Fibroblast of skin of right quadriceps (primary cell): ENCODE data around the gene ATG13.
"Not testable (repeated sequence)": the region's sequence is repeated elsewhere in the genome, so short reads cannot be mapped to it uniquely, and the experiment has no call there.

Source experiments
- DNase-seq: peaks from one replicate; pipeline ENCODE4 v3.0.0-alpha.2; 2013

ATG13 gene

DNA sequence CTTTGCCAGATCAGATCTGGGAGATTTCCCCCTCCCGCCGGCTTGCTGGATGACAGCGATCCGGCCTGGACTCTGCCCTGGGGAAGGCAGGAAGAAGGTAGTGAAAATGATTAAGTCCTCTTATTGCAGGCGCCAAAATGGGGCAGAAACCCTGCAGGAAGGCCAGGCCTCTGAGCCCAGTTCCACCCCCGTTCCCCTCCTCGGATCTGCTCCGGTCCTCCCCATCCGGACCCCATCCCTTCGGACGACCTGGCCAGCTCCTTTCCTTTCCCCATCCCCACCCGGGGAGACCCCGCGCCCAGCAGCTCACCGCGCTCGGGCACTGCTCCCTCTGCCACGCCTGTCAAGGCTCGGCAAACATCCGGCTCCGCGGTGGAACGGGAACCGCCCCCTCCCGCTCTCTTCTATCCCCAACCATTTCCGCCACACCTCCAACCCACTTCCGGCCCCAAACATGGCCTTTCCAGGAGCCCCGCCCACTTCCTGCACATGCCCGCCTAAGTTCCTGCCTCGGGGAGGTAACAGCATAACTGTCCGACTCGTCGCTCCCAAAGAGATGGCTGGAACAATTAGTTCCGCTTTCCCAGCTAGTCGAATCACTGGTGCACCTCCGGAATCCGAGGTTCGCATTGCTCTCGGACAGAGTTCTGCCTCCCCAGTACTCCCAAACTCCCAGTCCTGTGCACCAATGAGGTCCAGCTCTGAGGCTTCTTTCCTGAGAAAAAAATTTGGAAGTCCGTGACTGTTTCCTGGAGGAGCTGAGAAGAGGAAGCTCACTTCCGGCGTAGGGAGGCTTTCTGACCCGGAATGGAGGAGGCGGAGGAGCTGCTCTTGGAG is 83.1 kb downstream of the ATG13 start, which contains the start of the genes ARHGAP1 and ZNF408:
TSS of gene ARHGAP1 (minus strand) at position 379 of the 837 bp plus-strand sequence. CDS start 4,512 bp downstream, outside the sequence.
TSS of gene ZNF408 (plus strand) at position 791 of the 837 bp plus-strand sequence. CDS start at position 808, 17 bp downstream.
- peak; percentile 98 for DNase-seq

- DNase-seq = no peak
Observed at GRCh38 chr11:46701078-46701654, 83.8 kb downstream of the ATG13 start.

GRCh38 chr11:46705070-46705688 is 87.8 kb downstream of the ATG13 start:
- no peak for DNase-seq

DNA sequence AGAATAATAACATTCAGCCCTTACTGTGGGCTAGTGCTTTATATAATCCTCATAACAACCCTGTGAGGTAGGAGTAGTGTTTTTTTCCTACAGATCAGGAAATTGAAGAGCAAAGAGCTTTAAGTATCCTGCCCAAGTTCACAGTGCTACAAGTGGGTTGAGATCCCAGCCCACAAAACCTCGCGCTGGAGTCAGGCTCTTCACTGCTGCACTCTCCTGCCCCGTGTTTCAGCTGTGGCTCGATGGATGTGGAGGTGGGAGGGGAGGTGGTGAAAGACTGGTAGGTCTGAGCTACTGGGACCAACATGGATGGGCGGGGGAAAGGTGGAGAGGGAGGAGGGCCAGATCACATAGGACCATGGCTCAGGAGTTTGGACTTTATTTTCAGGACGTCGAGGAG is 89.5 kb downstream of the ATG13 start:
- no peak for DNase-seq

DNA sequence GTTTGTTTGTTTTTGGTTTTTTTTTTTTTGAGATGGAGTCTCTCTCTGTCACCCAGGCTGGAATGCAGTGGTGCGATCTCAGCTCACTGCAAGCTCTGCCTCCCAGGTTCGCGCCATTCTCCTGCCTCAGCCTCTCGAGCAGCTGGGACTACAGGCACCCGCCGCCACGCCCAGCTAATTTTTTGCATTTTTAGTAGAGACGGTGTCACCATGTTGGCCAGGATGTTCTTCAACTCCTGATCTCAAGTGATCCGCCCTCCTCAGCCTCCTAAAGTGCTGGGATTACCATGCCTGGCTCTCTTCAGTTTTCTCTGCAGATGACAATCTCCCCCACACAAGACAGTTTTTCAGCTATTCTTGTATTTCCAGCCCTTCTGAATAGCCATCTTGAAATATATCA is 92.0 kb downstream of the ATG13 start:
- DNase-seq = not testable (repeated sequence)

DNA sequence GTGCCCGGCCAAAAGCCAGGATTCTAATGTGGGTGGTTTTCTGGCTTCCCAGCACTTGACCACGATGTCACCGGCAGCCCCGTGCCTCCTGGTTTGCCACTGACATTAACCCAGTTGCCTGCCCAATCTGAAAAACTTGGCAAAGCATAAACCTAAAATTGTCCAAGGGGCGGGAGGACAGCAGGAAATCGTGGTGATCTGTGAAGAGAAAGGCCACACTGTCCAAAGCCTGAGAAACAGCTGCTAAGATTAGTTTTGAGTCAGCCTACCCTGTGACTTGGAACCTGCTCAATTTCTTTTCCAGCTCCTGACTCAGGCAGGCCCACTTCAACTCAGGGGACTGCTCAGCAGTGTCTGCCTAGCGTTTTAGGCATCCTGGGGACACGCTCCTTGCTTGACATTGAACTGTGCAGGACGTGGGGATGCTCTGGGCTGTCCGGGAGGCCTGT is 93.5 kb downstream of the ATG13 start:
- peak; percentile 70 for DNase-seq

- no peak for DNase-seq
Observed at GRCh38 chr11:46711303-46711702, 94.0 kb downstream of the ATG13 start.

- DNase-seq = no peak
Observed at GRCh38 chr11:46712874-46713576, 95.7 kb downstream of the ATG13 start.

DNA sequence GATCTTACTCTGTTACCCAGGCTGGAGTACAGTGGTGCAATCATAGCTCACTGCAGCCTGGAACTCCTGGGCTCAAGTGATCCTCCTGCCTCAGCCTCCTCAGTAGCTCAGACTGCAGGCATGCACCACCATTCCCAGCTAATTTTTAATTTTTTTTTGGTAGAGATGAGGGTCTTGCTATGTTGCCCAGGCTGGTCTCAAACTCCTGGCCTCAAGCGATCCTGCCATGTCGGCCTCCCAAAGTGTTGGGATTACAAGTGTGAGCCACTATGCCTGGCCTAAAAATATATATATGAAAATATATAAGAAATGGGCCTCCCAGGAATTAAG is 100.4 kb downstream of the ATG13 start:
- not testable (repeated sequence) for DNase-seq

GRCh38 chr11:46718155-46719019 is 101.0 kb downstream of the ATG13 start:
- DNase-seq = no peak

DNA sequence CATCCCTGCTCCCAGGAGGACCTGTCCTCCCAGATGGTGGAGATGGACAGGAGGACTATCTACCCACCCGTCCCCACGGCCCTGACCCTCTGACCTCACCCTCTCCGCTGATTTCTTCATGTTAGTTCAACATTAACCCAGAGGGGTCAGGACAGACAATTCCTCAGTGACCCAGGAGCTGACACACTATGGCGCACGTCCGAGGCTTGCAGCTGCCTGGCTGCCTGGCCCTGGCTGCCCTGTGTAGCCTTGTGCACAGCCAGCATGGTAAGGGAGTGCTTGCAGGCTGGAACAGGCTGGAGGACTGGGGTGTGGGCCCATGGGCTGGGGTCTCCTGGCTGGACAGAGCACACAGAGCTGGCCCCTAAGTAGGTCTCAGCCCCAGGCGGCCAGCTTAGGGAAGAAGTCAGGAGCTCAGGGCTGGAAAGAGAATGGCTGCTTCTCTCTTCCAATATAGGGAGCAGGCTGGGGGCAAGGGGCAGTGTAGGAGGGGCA is 101.7 kb downstream of the ATG13 start, which contains the start of gene F2:
TSS of gene F2 (plus strand) at position 166 of the 495 bp plus-strand sequence. CDS start at position 189, 23 bp downstream.
- no peak for DNase-seq

- DNase-seq = no peak
Observed at GRCh38 chr11:46719543-46720218, 102.3 kb downstream of the ATG13 start.

DNA sequence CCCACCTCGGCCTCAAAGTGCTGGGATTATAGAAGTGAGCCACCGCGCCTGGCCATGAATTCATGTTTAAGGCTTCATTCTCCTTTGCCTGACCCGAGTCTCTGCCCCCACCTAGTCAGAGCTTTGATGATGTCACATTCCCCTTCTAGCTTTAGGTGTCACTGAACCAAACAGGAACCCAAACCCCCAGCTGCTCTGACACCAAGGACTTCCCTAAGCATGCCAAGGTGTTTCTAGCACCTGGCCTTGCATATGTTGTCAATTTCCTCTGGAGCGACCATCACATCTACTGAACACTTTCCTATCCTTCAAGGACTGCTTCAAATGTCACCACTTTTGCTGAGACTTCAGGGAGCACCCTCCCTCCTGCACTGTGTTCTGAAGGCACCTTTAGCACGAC is 103.9 kb downstream of the ATG13 start:
- DNase-seq = no peak

DNA sequence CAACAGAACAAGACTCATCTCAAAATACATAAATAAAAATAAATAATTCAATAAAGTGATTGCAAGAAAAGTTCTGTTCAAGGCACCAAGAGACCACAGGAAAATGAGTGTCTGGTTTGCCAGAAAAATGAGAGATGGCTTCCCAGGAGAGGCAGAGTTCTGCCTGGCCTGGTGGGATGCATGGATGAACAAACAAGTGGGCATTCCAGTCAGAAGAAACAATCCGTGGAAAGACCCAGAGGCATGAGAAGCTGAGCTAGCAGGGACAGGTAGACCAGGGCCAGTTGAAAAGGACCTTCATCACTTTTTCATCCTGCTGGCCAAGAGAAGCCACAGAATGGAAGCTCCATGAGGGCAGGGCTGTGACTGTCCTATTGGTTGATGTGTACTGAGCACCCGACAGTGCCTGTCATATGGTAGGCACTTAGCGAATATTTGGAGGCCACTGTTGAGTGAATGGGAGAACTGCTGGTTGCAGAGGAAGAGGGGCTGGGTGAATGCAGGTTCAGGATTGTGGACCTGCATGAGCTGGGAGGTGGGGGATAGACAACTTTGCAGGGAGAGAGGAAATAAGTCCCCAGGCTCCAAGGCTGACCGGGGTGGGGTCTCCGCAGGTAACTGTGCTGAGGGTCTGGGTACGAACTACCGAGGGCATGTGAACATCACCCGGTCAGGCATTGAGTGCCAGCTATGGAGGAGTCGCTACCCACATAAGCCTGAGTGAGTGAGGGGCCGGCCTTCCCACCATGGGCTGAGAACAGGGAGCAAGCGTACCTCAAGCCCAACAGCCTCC is 105.4 kb downstream of the ATG13 start:
- no peak for DNase-seq

GRCh38 chr11:46723359-46723680 is 106.0 kb downstream of the ATG13 start:
- no peak for DNase-seq

DNA sequence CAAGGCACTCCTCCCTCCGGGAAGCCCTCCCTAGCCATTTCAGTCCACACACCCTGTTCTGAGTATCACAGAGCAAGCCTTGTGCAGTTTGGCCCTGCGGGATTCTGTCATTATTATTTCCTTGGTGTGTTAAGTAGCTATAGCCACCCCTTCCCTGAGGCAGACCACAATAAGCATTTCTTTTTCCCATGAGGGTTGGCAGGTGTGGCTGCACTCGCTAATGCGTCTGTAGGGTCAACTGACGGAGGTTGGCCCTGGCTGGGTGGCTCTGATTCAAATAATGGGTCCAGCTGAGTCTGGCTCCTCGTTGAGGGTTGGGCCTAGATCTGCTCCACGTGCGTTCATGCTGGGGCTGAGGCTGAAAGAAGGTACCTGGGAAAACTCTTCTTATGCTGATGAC is 106.7 kb downstream of the ATG13 start:
- no peak for DNase-seq
